ENCODE data around the gene B3GALNT2.

- TF ChIP-seq SUZ12 (IDR thresholded peaks at IDR 0.05; ENCODE audit: extremely low read depth, insufficient read depth, insufficient read length): no peak
- no peak for TF ChIP-seq ZNF274 (IDR thresholded peaks at IDR 0.05; ENCODE audit: low read depth, low read length)
- TF ChIP-seq YY1 (IDR thresholded peaks at IDR 0.05; ENCODE audit: insufficient read depth, insufficient read length): no peak
Observed at GRCh38 chr1:235402457-235403200, 101.6 kb downstream of the B3GALNT2 start.

Data from NT2/D1 (cell line).